ENCODE data around the gene ME2. TPM values are rescaled to one million over a fixed set of nuclear protein-coding genes. Genes with fewer than 3 reads are reported as not detected.
A peak's percentile ranks its signal among the peaks of the same experiment; 100 is the strongest.

Gene ME2
- total RNA-seq, 2 experiments from 2014 or later = 15.6 to 16.1 TPM

DNA sequence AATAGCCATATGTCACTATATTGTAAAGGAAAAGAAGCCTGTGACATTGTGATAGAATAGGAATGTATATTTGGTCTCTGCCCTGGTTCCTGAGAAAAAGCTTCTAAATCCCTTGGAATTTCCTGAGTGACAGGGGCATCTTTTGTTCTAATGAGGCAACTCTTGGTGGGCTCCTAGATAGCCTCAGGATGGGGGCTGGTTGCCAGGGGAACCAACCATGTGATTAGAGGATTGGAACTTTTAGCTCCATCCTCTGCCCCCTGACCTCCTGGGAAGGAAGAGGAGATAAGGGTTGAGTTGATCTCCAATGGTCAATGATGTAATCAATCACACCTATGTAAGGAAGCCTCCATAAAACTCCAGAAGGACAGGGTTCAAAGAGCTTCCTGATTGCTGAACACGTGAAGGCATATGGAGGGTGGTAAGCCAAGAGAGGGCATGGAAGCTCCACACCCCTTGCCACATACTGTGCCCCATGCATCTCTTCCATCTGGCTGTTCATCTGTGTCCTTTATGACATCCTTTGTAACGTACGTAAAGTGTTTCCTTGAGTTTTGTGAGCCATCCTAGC, 2.9 kb upstream of the ME2 start:
- peaks cover 24% of the 10 kb centered on the region for H3K4me1 ChIP-seq (ENCODE audit: insufficient read depth, low read length)
- peak overlapping the region; percentile 34 for H3K4me3 Mint-ChIP-seq
- intact Hi-C loops (cut with DNase I, micrococcal nuclease) = loop anchor here (2.0 to 10.0 kb wide), 8 partner anchors 51 to 1934 kb away; partner anchors contain the start of genes MEX3C (in 2 of the 2), SMAD4 (in 2 of the 2), MRO (in 1 of the 2) and RPL17 (in 1 of the 2)
- H3K4me3 ChIP-seq (ENCODE audit: low read length) = no peak overlapping the region
- no peak for DNase-seq
- H3K36me3 Mint-ChIP-seq (ENCODE audit: low read depth) = peaks cover 15% of the 10 kb centered on the region
- H3K9me3 Mint-ChIP-seq = no peaks in the 10 kb centered on the region
- H3K27ac ChIP-seq (ENCODE audit: low read depth in 1 of 2, low read length in 2 of 2) = no peak overlapping the region
- H3K27me3 Mint-ChIP-seq = peaks cover 7% of the 10 kb centered on the region
- peak overlapping the region; percentile 36 for H3K27ac Mint-ChIP-seq
- no peak for ATAC-seq (ENCODE audit: poor library complexity)
- no peaks in the 10 kb centered on the region for H3K36me3 ChIP-seq (ENCODE audit: insufficient read depth, low read length)
- CTCF ChIA-PET = no interaction called here
- H3K4me1 Mint-ChIP-seq (ENCODE audit: low read depth) = peaks cover 22% of the 10 kb centered on the region
- POLR2A ChIA-PET = interaction anchor here (0.7 kb wide), 1 partner anchor 154 kb away, joined by 3 read pairs; the partner anchor contains the start of gene SMAD4
- TF ChIP-seq, protein P1, sequence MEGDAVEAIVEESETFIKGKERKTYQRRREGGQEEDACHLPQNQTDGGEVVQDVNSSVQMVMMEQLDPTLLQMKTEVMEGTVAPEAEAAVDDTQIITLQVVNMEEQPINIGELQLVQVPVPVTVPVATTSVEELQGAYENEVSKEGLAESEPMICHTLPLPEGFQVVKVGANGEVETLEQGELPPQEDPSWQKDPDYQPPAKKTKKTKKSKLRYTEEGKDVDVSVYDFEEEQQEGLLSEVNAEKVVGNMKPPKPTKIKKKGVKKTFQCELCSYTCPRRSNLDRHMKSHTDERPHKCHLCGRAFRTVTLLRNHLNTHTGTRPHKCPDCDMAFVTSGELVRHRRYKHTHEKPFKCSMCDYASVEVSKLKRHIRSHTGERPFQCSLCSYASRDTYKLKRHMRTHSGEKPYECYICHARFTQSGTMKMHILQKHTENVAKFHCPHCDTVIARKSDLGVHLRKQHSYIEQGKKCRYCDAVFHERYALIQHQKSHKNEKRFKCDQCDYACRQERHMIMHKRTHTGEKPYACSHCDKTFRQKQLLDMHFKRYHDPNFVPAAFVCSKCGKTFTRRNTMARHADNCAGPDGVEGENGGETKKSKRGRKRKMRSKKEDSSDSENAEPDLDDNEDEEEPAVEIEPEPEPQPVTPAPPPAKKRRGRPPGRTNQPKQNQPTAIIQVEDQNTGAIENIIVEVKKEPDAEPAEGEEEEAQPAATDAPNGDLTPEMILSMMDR (IDR thresholded peaks at IDR 0.05) = no peak
- H3K27me3 ChIP-seq (ENCODE audit: control insufficient read depth in 1 of 2, insufficient read depth in 2 of 2, low read length in 2 of 2) = no peaks in the 10 kb centered on the region
- H3K9me3 ChIP-seq (ENCODE audit: control insufficient read depth in 1 of 2, insufficient read depth in 1 of 2, low read length in 2 of 2) = no peaks in the 10 kb centered on the region

DNA sequence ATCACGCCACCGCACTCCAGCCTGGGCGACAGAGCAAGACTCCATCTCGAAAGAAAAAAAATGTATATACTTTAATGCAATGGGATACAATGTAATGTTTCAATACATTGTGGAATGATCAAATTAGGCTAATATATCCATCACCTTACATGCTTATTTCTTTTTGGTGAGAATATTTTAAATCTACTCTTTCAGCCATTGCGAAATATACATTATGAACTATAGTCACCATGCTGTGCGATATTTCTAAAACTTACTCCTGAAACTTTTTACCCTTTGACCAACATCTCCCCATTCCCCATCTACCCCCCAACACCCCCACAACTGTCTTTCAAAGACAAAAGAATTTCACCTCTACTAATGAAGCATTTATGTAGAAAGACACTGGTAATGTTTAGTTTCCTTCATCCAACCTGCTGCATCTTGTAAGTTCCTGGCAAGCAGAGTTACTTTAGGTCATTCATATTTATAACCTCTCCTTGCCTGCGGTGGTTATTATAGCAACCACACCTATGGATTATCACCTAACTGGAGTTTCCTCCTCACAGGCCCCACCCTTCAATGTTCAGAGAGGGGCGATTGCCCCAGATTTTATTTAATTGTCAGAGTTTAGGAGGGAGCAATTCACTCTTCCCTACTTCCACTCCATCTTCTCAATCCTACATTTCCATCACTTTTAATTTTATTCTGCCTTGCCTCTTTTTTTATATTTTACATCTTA, 1.2 kb upstream of the ME2 start:
- Histone ChIP-seq H3K9me3 (ENCODE audit: control insufficient read depth in 1 of 2, insufficient read depth in 1 of 2, low read length in 2 of 2) (no peaks in the 10 kb centered on the region), H3K27me3 (ENCODE audit: control insufficient read depth in 1 of 2, insufficient read depth in 2 of 2, low read length in 2 of 2) (no peaks in the 10 kb centered on the region), H3K4me3 (ENCODE audit: low read length) (peak overlapping the region; percentile 93), H3K36me3 (ENCODE audit: insufficient read depth, low read length) (no peaks in the 10 kb centered on the region), H3K27ac (ENCODE audit: low read depth in 1 of 2, low read length in 2 of 2) (peak overlapping the region; percentile 95 to 97), H3K4me1 (ENCODE audit: insufficient read depth, low read length) (peaks cover 26% of the 10 kb centered on the region)
- intact Hi-C loops (cut with DNase I, micrococcal nuclease) = loop anchor here (1.0 to 10.0 kb wide), 10 partner anchors 53 to 1935 kb away; partner anchors contain the start of genes ELAC1 (in 2 of the 2), MEX3C (in 2 of the 2), SMAD4 (in 2 of the 2) and MRO (in 1 of the 2)
- no peak for ATAC-seq (ENCODE audit: poor library complexity)
- peaks cover 7% of the 10 kb centered on the region for H3K27me3 Mint-ChIP-seq
- peak in 3 of 14 experiments; percentile 17 to 29 (median 21) for DNase-seq
- POLR2A ChIA-PET = interaction anchor here (0.7 to 1.9 kb wide), 17 partner anchors 10 to 320 kb away, joined by 3 to 107 read pairs (median 6); partner anchors contain the start of genes ELAC1, MEX3C, MRO and SMAD4
- H3K36me3 Mint-ChIP-seq (ENCODE audit: low read depth) = peaks cover 15% of the 10 kb centered on the region
- H3K4me3 Mint-ChIP-seq = peak overlapping the region; percentile 98
- CTCF ChIA-PET = no interaction called here
- H3K4me1 Mint-ChIP-seq (ENCODE audit: low read depth) = peaks cover 22% of the 10 kb centered on the region
- H3K27ac Mint-ChIP-seq = peak overlapping the region; percentile 97
- no peaks in the 10 kb centered on the region for H3K9me3 Mint-ChIP-seq
- TF ChIP-seq, protein P1 (IDR thresholded peaks at IDR 0.05) = no peak

DNA sequence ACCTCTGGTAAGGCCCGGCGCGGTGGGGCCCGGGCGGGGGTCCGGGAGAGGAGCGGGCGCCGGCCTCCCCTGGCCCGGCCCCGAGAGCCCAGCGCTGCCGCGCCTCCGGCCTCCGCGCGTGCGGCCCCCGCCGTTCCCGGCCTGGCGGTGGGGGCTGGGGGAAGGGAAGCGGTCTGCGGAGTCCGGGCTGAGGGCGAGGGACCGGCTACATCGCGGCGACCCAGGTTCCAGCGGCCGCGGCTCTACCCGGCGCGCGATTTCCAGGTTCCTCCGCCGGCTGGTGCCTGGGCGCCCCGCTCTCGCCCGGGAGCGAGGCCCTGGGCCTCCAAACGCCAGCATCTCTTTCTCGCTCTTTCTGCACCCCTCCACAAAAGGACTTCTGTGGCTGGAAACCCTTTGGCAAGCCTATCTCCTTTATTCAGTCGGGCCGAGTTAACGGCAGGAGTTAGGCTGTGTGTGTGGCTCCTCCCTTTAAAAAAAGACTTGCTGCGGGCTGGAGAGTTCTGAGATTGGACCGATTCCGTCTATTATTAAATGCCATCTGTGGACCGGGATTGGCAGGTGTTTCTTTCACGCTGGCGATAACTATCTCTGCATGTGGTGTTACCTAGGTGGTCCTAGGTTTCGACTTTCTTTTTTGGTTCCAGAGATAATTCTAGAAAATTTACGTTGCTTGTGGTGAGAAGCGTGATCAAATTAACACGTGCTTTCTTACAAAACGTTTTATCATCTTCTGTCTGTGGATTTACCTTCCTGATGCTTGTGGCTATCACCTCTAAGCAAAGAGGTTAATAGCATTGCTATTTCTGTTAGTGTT, 592 bp downstream of the ME2 start:
- Mint-ChIP-seq H3K9me3 (no peaks in the 10 kb centered on the region), H3K4me1 (ENCODE audit: low read depth) (peaks cover 32% of the 10 kb centered on the region), H3K27ac (peak overlapping the region; percentile 96), H3K27me3 (no peaks in the 10 kb centered on the region), H3K4me3 (peak overlapping the region; percentile 98), H3K36me3 (ENCODE audit: low read depth) (peaks cover 18% of the 10 kb centered on the region)
- peak overlapping the region; percentile 44 to 95 for H3K27ac ChIP-seq (ENCODE audit: low read depth in 1 of 2, low read length in 2 of 2)
- ATAC-seq (ENCODE audit: poor library complexity) (peak; percentile 6), DNase-seq (peak in 10 of 14 experiments; percentile 3 to 64 (median 16))
- H3K9me3 ChIP-seq (ENCODE audit: control insufficient read depth in 1 of 2, insufficient read depth in 1 of 2, low read length in 2 of 2) = no peaks in the 10 kb centered on the region
- POLR2A ChIA-PET = interaction anchor here (0.6 to 1.9 kb wide), 23 partner anchors 8 to 1928 kb away, joined by 3 to 107 read pairs (median 5); partner anchors contain the start of genes ELAC1, MEX3C, MRO and SMAD4
- CTCF ChIA-PET = interaction anchor here (1.4 kb wide), 1 partner anchor 9 kb away, joined by 3 read pairs; no protein-coding TSS in a partner anchor
- no peaks in the 10 kb centered on the region for H3K27me3 ChIP-seq (ENCODE audit: control insufficient read depth in 1 of 2, insufficient read depth in 2 of 2, low read length in 2 of 2)
- H3K4me3 ChIP-seq (ENCODE audit: low read length) = peak overlapping the region; percentile 93
- peaks cover 33% of the 10 kb centered on the region for H3K4me1 ChIP-seq (ENCODE audit: insufficient read depth, low read length)
- H3K36me3 ChIP-seq (ENCODE audit: insufficient read depth, low read length) = no peaks in the 10 kb centered on the region
- TF ChIP-seq, protein P1 (IDR thresholded peaks at IDR 0.05) = no peak
- intact Hi-C loops (cut with DNase I, micrococcal nuclease) = loop anchor here (2.0 to 10.0 kb wide), 8 partner anchors 55 to 1937 kb away; partner anchors contain the start of genes MEX3C (in 2 of the 2), ELAC1 (in 1 of the 2), MRO (in 1 of the 2) and RPL17 (in 1 of the 2)

Data from CD4-positive, alpha-beta T cell (primary cell).